WERI-Rb-1 (cell line): ENCODE data around the gene ATP2B2.

Experiments
- DNase-seq: peaks from one replicate; pipeline ENCODE4 v3.0.0-alpha.2; 2020
- H3K27ac ChIP-seq: fragments of 250-450 bp; sonication (Bioruptor Pico); 2 replicates; pipeline ENCODE4 v1.5.1; 2020; ENCODE audit warnings: mild to moderate bottlenecking, moderate library complexity
- H3K27me3 ChIP-seq: fragments of 250-450 bp; sonication (Bioruptor Pico); 2 replicates; pipeline ENCODE4 v1.5.1; 2021; ENCODE audit warnings: mild to moderate bottlenecking, low read depth, moderate library complexity; ENCODE audit not compliant: insufficient read depth, severe bottlenecking
- H3K36me3 ChIP-seq: fragments of 250-450 bp; sonication (Bioruptor Pico); 2 replicates; pipeline ENCODE4 v1.5.1; 2020; ENCODE audit warnings: mild to moderate bottlenecking, moderate library complexity
- H3K4me3 ChIP-seq: 2 replicates; pipeline ENCODE4 v1.5.1; 2011; ENCODE audit warnings: low read depth, mild to moderate bottlenecking, control low read depth, low read length
- H3K9me3 ChIP-seq: fragments of 250-450 bp; sonication (Bioruptor Pico); 2 replicates; pipeline ENCODE4 v1.5.1; 2021; ENCODE audit warnings: mild to moderate bottlenecking, moderate library complexity; ENCODE audit not compliant: severe bottlenecking
- CTCF ChIP-seq: IDR thresholded peaks from 2 replicates; pipeline ENCODE4 v1.5.1; 2011; ENCODE audit warnings: low read depth, mild to moderate bottlenecking, control low read depth, inconsistent platforms, low read length

Gene ATP2B2

DNA sequence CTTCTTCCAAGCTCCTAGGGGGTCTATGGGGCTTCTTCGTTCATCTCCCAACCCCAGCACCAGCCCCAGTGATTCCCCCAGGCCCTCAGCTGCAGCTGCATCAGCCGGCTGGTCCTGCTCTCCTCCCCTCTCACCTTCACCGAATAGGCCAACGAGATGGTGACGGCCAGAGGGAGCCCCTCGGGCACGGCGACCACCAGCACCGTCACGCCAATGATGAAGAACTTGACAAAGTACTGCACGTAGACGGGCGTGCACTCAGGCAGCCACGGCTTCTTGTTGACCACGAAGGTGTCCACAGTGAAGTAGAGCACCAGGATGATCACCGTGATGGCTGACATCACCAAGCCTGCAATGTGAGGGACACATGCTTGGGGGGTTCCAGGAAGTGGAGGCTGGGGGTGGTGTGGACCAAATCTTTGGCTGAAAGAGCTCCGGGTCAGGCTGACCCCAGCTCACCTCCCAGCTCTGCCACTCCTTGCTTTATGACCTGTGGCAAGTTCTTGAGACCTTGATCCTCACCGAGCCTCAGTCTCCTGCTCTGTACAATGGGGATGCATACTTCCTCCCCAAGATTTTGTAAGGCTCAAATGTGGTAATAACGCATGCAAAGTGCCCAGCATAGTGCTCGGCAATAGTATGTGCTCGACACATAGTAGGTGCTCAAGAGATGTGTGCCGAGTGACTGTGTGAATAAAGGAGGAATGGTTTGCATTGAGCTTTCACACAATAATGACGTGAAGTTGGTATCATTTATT is 129.9 kb downstream of the ATP2B2 start:
- Histone ChIP-seq H3K36me3 (no peaks in the 10 kb centered on the region), H3K27me3 (no peaks in the 10 kb centered on the region), H3K4me3 (no peak overlapping the region), H3K27ac (no peak overlapping the region), H3K9me3 (no peaks in the 10 kb centered on the region)
- no peak for DNase-seq
- TF ChIP-seq CTCF = no peak

DNA sequence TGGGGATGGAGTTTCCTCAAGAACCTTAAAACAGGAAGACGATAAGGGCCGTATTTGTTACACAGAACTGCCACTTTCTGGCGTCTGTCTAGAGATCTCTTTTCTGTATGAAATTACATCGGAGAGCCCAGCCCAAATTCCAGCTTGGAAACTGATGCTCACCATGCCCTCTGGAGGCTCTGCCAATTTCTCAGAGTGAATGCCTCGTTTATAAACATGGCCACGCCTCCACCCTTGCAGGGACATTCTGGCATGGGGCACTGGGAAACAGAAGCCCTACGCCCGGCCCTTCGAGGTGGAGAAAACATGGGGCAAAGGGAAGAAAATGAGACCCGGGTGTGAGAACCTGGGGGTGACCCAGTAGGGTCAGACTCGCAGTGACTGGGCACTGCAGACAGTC is 131.1 kb downstream of the ATP2B2 start:
- H3K27me3 ChIP-seq = no peaks in the 10 kb centered on the region

GRCh38 chr3:10373686-10374261 is 131.6 kb downstream of the ATP2B2 start:
- no peaks in the 10 kb centered on the region for H3K27me3 ChIP-seq
- H3K27ac ChIP-seq = no peak overlapping the region
- DNase-seq = no peak
- H3K9me3 ChIP-seq = no peaks in the 10 kb centered on the region
- no peak for TF ChIP-seq CTCF
- no peaks in the 10 kb centered on the region for H3K36me3 ChIP-seq
- H3K4me3 ChIP-seq = no peak overlapping the region

More for the DNA sequence above, 131.1 kb downstream of the ATP2B2 start:
- H3K9me3 ChIP-seq = no peaks in the 10 kb centered on the region
- no peak for DNase-seq
- H3K36me3 ChIP-seq = no peaks in the 10 kb centered on the region
- no peak overlapping the region for H3K27ac ChIP-seq
- TF ChIP-seq CTCF = no peak
- H3K4me3 ChIP-seq = no peak overlapping the region

- TF ChIP-seq CTCF = no peak
- no peak for DNase-seq
- H3K27ac ChIP-seq = no peak overlapping the region
- H3K36me3 ChIP-seq = no peaks in the 10 kb centered on the region
- no peaks in the 10 kb centered on the region for H3K9me3 ChIP-seq
- H3K27me3 ChIP-seq = no peaks in the 10 kb centered on the region
- no peak overlapping the region for H3K4me3 ChIP-seq
These were observed 133.6 kb downstream of the ATP2B2 start for GRCh38 chr3:10371789-10372188.

GRCh38 chr3:10371167-10371566 is 134.2 kb downstream of the ATP2B2 start:
- no peak for DNase-seq
- H3K27ac ChIP-seq = no peak overlapping the region
- H3K4me3 ChIP-seq = no peak overlapping the region
- H3K9me3 ChIP-seq = no peaks in the 10 kb centered on the region
- TF ChIP-seq CTCF = no peak
- no peaks in the 10 kb centered on the region for H3K27me3 ChIP-seq
- no peaks in the 10 kb centered on the region for H3K36me3 ChIP-seq

GRCh38 chr3:10370429-10370828 is 135.0 kb downstream of the ATP2B2 start:
- DNase-seq = no peak
- no peaks in the 10 kb centered on the region for H3K9me3 ChIP-seq
- H3K4me3 ChIP-seq = no peak overlapping the region
- no peak overlapping the region for H3K27ac ChIP-seq
- no peak for TF ChIP-seq CTCF
- no peaks in the 10 kb centered on the region for H3K36me3 ChIP-seq
- no peaks in the 10 kb centered on the region for H3K27me3 ChIP-seq
